Body of pancreas (tissue), 4 donors: ENCODE data around the gene ASF1B.

ENCODE experiments used
- CTCF ChIP-seq, 7 experiments: fragments of 450-650 bp in 4 of 7; fragments of 200-600 bp in 3 of 7; sonication (generic) in 3 of 7; IDR thresholded peaks; one replicate each; pipeline ENCODE4 v1.5.1; 2016 to 2019; ENCODE audit warnings: antibody characterized with exemption in 7 of 7
- POLR2A ChIP-seq, 3 donors: fragments of 450-650 bp; IDR thresholded peaks; one replicate each; pipeline ENCODE4 v1.6.1; 2016; ENCODE audit warnings: antibody characterized with exemption in 3 of 3, mild to moderate bottlenecking in 2 of 3

GRCh38 chr19:14113762-14114414, 22.5 kb downstream of the ASF1B start:
- TF ChIP-seq CTCF (IDR thresholded peaks at IDR 0.05) = peak in 4 of 7 experiments; percentile 7 to 37 (median 17)
- no peak for TF ChIP-seq POLR2A (IDR thresholded peaks at IDR 0.05)
